Gastrocnemius medialis (tissue), 4 donors: Measurements from ENCODE around the gene SLC44A1.

Experiments used
- CTCF ChIP-seq, 5 experiments: fragments of 450-650 bp in 3 of 5; fragments of 200-600 bp in 2 of 5; sonication (generic) in 2 of 5; IDR thresholded peaks in 4 of 5; conservative IDR thresholded peaks in 1 of 5; 1 replicate in 4 of 5; 2 replicates in 1 of 5; pipeline ENCODE4 v1.5.1; 2016 to 2019; ENCODE audit warnings: antibody characterized with exemption in 5 of 5, mild to moderate bottlenecking in 3 of 5, moderate library complexity in 3 of 5
- POLR2A ChIP-seq, 2 donors: fragments of 450-650 bp; IDR thresholded peaks; one replicate each; pipeline ENCODE4 v1.6.1; 2017; ENCODE audit warnings: antibody characterized with exemption in 2 of 2, mild to moderate bottlenecking in 2 of 2, moderate library complexity in 2 of 2

- TF ChIP-seq CTCF (IDR thresholded peaks at IDR 0.05 in 4 of 5, conservative IDR thresholded peaks at IDR 0.05 in 1 of 5) (no peak), POLR2A (IDR thresholded peaks at IDR 0.05) (no peak)
Observed at GRCh38 chr9:105436783-105437182, 192.3 kb downstream of the SLC44A1 start.
